ENCODE results near the gene WDR6.

WDR6 gene

GRCh38 chr3:49027634-49028033 lies 20.4 kb downstream of the WDR6 start:
- no peak for DNase-seq (ENCODE audit: low read depth in 2 of 3, low spot score in 2 of 3)

GRCh38 chr3:49028298-49028672 lies 21.1 kb downstream of the WDR6 start:
- DNase-seq (ENCODE audit: low read depth in 2 of 3, low spot score in 2 of 3): no peak

GRCh38 chr3:49028673-49029562 lies 21.7 kb downstream of the WDR6 start, which contains the start of gene IMPDH2:
TSS of gene IMPDH2 (minus strand) at chr3:49029398. CDS start at chr3:49029350, 48 bp downstream.
- DNase-seq (ENCODE audit: low read depth in 2 of 3, low spot score in 2 of 3): peak; percentile 84 to 93 (median 88)

- no peak for DNase-seq (ENCODE audit: low read depth in 2 of 3, low spot score in 2 of 3)
Measured at GRCh38 chr3:49029563-49029884, 22.3 kb downstream of the WDR6 start.

- no peak for DNase-seq (ENCODE audit: low read depth in 2 of 3, low spot score in 2 of 3)
Measured at GRCh38 chr3:49030321-49030720, 23.1 kb downstream of the WDR6 start.

GRCh38 chr3:49032646-49033304 lies 25.6 kb downstream of the WDR6 start:
- no peak for DNase-seq (ENCODE audit: low read depth in 2 of 3, low spot score in 2 of 3)

GRCh38 chr3:49034650-49035049 lies 27.5 kb downstream of the WDR6 start:
- no peak for DNase-seq (ENCODE audit: low read depth in 2 of 3, low spot score in 2 of 3)

GRCh38 chr3:49035281-49035680 lies 28.1 kb downstream of the WDR6 start:
- DNase-seq (ENCODE audit: low read depth in 2 of 3, low spot score in 2 of 3): no peak

- DNase-seq (ENCODE audit: low read depth in 2 of 3, low spot score in 2 of 3): no peak
Measured at GRCh38 chr3:49053543-49053942, 46.4 kb downstream of the WDR6 start.

- no peak for DNase-seq (ENCODE audit: low read depth in 2 of 3, low spot score in 2 of 3)
Measured at GRCh38 chr3:49054344-49054862, 47.2 kb downstream of the WDR6 start.

GRCh38 chr3:49057268-49057667 lies 50.1 kb downstream of the WDR6 start:
- no peak for DNase-seq (ENCODE audit: low read depth in 2 of 3, low spot score in 2 of 3)

GRCh38 chr3:49058011-49058410 lies 50.8 kb downstream of the WDR6 start:
- DNase-seq (ENCODE audit: low read depth in 2 of 3, low spot score in 2 of 3): no peak
